NCI-H2107 treated with DMSO at 0.1 percent for 48 hours (cell line): Measurements from ENCODE around the gene DCDC2B.
A peak's percentile ranks its signal among the peaks of the same experiment; 100 is the strongest.

ENCODE experiments used
- DNase-seq: peaks from one replicate; lab custom pipeline; 2025; ENCODE audit not compliant: unreplicated experiment; lab: John Stamatoyannopoulos, UW

The DCDC2B gene

GRCh38 chr1:32195972-32196823 lies 12.7 kb upstream of the DCDC2B start:
- no peak for DNase-seq

- no peak for DNase-seq
These were observed 11.8 kb upstream of the DCDC2B start for GRCh38 chr1:32197074-32197473.

GRCh38 chr1:32197837-32198236 lies 11.1 kb upstream of the DCDC2B start:
- no peak for DNase-seq

GRCh38 chr1:32198237-32199042 lies 10.4 kb upstream of the DCDC2B start:
- DNase-seq, result no peak

- DNase-seq, result peak; percentile 66
These were observed 9.7 kb upstream of the DCDC2B start for GRCh38 chr1:32199043-32199716.

- peak; percentile 69 for DNase-seq
These were observed 9.2 kb upstream of the DCDC2B start for GRCh38 chr1:32199717-32200072.

GRCh38 chr1:32200226-32201010 lies 8.5 kb upstream of the DCDC2B start, which contains the start of gene CCDC28B:
Gene CCDC28B (plus strand): TSS chr1:32200595. CDS start chr1:32201936, 1,341 bp downstream.
- peak; percentile 93 for DNase-seq

GRCh38 chr1:32201011-32201855 lies 7.7 kb upstream of the DCDC2B start:
- peak; percentile 22 for DNase-seq

- DNase-seq, result no peak
These were observed 3.9 kb upstream of the DCDC2B start for GRCh38 chr1:32204943-32205361.

GRCh38 chr1:32205401-32206370 lies 3.2 kb upstream of the DCDC2B start, which contains the start of gene IQCC:
Gene IQCC (plus strand): TSS chr1:32205671. CDS start chr1:32205682, 11 bp downstream.
- DNase-seq, result peak; percentile 84

- DNase-seq, result no peak
These were observed 420 bp upstream of the DCDC2B start for GRCh38 chr1:32208469-32208868.

GRCh38 chr1:32215629-32216480 lies 7.0 kb downstream of the DCDC2B start:
- peak; percentile 44 for DNase-seq

GRCh38 chr1:32216566-32216965 lies 7.7 kb downstream of the DCDC2B start:
- DNase-seq, result no peak

- DNase-seq, result no peak
These were observed 10.1 kb downstream of the DCDC2B start for GRCh38 chr1:32219022-32219421.

- DNase-seq, result peak; percentile 23
These were observed 12.1 kb downstream of the DCDC2B start for GRCh38 chr1:32220746-32221580.

GRCh38 chr1:32221581-32221979 lies 12.7 kb downstream of the DCDC2B start:
- no peak for DNase-seq
